Fibroblast of villous mesenchyme (primary cell): ENCODE results near the gene PLXNA2. TPM values are rescaled to one million over a fixed set of nuclear protein-coding genes. Genes with fewer than 3 reads are reported as not detected.

Source experiments
- DNase-seq: peaks from one replicate; pipeline ENCODE4 v3.0.0-alpha.2; 2010; ENCODE audit warnings: low read depth
- H3K4me3 ChIP-seq: 2 replicates; pipeline ENCODE4 v1.5.1; 2011; ENCODE audit warnings: low read depth, mild to moderate bottlenecking, low read length
- CTCF ChIP-seq: IDR thresholded peaks from 2 replicates; pipeline ENCODE4 v1.5.1; 2012; ENCODE audit warnings: low read depth, mild to moderate bottlenecking, low read length; ENCODE audit not compliant: insufficient read depth
- total RNA-seq: library from RNA; depleted of rRNA; stranded (reverse); fragments of >200 nt; gene quantifications from 2 replicates; pipeline ENCODE4 v1.2.3, GENCODE V29; 2012

PLXNA2 gene
- total RNA-seq, 1 donor = 0.86 TPM

- TF ChIP-seq CTCF = no peak
- no peak overlapping the region for H3K4me3 ChIP-seq
- DNase-seq = no peak
Observed at GRCh38 chr1:208053661-208054060, 190.5 kb downstream of the PLXNA2 start.

DNA sequence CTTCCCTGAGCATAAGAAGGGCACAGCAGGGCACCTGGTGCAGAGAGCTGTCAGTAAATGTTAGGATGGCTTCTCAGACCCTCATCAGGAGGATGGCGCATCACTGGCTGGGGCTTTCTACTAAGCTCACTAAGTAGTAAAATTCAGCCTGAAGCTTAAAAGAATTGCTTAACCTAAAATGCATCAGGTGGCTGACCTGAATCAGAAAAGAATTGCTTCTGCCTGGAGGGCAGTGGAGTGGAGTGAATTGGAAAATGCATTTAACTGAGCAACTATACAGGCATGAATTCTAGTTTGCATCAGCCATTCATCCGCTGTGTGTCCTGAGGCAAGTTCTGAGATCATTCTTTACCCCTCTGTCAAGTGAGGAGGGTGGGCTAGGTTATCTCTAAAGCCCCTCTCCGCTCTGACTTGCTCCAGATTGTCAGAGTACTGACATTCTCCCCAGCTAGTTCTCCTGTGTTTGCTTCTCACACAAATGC lies 191.2 kb downstream of the PLXNA2 start:
- no peak for DNase-seq
- TF ChIP-seq CTCF = no peak
- H3K4me3 ChIP-seq = no peak overlapping the region

GRCh38 chr1:208052135-208052534 lies 192.0 kb downstream of the PLXNA2 start:
- DNase-seq = no peak
- TF ChIP-seq CTCF = no peak
- no peak overlapping the region for H3K4me3 ChIP-seq

DNA sequence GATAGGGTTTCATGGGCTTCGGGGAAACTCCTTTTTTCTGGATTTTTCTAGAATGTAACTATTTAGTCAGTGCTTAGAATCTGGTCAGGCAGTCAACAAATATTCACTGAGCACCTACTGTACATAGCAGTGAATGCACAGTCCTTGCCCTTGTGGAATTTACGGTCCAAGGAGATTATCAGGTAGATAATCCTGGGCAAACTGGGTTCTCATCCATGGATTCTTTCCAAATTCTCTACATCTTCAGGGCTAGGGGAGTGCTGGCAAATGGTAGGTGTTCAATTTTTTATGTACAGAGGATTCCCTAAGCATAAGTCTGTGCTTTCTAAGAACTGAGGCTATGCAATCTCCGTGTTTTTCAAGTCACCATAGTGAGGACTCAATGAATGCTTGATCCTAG lies 192.5 kb downstream of the PLXNA2 start:
- no peak for TF ChIP-seq CTCF
- no peak for DNase-seq
- H3K4me3 ChIP-seq = no peak overlapping the region

GRCh38 chr1:208048904-208049303 lies 195.3 kb downstream of the PLXNA2 start:
- no peak for TF ChIP-seq CTCF
- no peak for DNase-seq
- H3K4me3 ChIP-seq = no peak overlapping the region

DNA sequence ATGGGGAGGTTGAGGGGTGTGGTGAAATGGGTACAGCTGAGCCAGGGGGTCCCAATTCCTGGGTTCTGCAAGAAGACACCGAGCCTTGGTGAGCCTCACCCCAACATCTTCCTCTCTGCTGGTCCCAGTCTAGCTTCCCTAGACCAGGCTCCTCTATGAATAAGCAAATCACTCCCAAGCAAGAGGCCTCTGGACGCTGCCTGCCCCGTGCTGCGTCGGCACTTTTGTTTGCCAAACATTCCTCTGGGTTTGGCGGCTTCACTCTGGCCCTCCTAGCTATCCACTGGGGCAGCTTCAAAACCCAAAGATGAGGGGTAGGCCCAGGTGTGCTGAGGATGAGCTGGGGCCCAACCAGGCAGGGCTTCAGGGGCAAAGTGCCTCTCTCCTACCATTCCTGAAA lies 196.2 kb downstream of the PLXNA2 start:
- no peak for TF ChIP-seq CTCF
- no peak overlapping the region for H3K4me3 ChIP-seq
- peak; percentile 14 for DNase-seq

DNA sequence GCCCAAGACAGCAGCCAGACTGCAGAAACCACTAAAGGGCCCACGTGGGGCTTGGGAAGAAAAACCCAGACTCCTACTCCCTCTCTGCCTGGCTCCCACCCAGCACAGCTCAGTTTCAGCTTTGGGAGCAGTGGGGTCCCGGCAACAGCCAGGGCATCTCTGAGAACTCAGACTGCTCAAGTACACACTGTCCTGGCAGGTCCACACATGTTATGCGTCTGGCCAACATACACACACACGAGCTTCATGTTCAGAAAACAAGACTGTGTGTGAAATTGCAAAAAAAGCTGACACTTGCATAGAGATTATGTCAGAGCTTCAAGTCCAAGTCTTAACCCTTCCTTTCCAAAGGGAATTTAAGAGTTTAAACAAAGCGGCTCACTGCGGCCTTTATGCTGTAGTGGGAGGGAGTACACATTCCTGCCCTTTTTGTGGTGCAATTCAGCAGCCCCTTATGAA lies 196.7 kb downstream of the PLXNA2 start:
- no peak overlapping the region for H3K4me3 ChIP-seq
- DNase-seq = peak; percentile 67
- TF ChIP-seq CTCF = no peak
